Stimulated activated CD4-positive, alpha-beta T cell treated with anti-CD3 and anti-CD28 coated beads, Interleukin-15, amount 100 ng/mL, for 48 hours (primary cell): ENCODE results near the gene ABLIM2.

Source experiments
- DNase-seq, 2 donors: peaks; one replicate each; pipeline ENCODE4 v3.0.0-alpha.2; 2020; ENCODE audit warnings: low read depth in 2 of 2

Gene ABLIM2

GRCh38 chr4:7981738-7982394 lies 176.7 kb downstream of the ABLIM2 start:
- DNase-seq = no peak

GRCh38 chr4:7980036-7980435 lies 178.6 kb downstream of the ABLIM2 start:
- no peak for DNase-seq

GRCh38 chr4:7979652-7979968 lies 179.0 kb downstream of the ABLIM2 start:
- no peak for DNase-seq

GRCh38 chr4:7978907-7979651 lies 179.5 kb downstream of the ABLIM2 start:
- no peak for DNase-seq

GRCh38 chr4:7978489-7978888 lies 180.1 kb downstream of the ABLIM2 start:
- no peak for DNase-seq

- no peak for DNase-seq
Observed at GRCh38 chr4:7976634-7977033, 182.0 kb downstream of the ABLIM2 start.

- no peak for DNase-seq
Observed at GRCh38 chr4:7976025-7976424, 182.6 kb downstream of the ABLIM2 start.

GRCh38 chr4:7974425-7974824 lies 184.2 kb downstream of the ABLIM2 start:
- DNase-seq = no peak

- DNase-seq = no peak
Observed at GRCh38 chr4:7973545-7973981, 185.1 kb downstream of the ABLIM2 start.

GRCh38 chr4:7971881-7972500 lies 186.6 kb downstream of the ABLIM2 start:
- DNase-seq = no peak

GRCh38 chr4:7971159-7971631 lies 187.4 kb downstream of the ABLIM2 start:
- DNase-seq = no peak

GRCh38 chr4:7970361-7970946 lies 188.2 kb downstream of the ABLIM2 start:
- DNase-seq = no peak

- no peak for DNase-seq
Observed at GRCh38 chr4:7968262-7968896, 190.2 kb downstream of the ABLIM2 start.

- no peak for DNase-seq
Observed at GRCh38 chr4:7967501-7968261, 190.9 kb downstream of the ABLIM2 start.

- DNase-seq = no peak
Observed at GRCh38 chr4:7967063-7967440, 191.6 kb downstream of the ABLIM2 start.

- DNase-seq = no peak
Observed at GRCh38 chr4:7966281-7967062, 192.1 kb downstream of the ABLIM2 start.

GRCh38 chr4:7964890-7965662 lies 193.5 kb downstream of the ABLIM2 start:
- no peak for DNase-seq

GRCh38 chr4:7964459-7964858 lies 194.2 kb downstream of the ABLIM2 start:
- DNase-seq = no peak

GRCh38 chr4:7963691-7964090 lies 194.9 kb downstream of the ABLIM2 start:
- no peak for DNase-seq
